NK-92 (cell line): ENCODE results near the gene AP1B1.

Experiments
- DNase-seq: peaks from one replicate; lab custom pipeline; 2025; ENCODE audit not compliant: unreplicated experiment; lab: John Stamatoyannopoulos, UW

Gene AP1B1

DNA sequence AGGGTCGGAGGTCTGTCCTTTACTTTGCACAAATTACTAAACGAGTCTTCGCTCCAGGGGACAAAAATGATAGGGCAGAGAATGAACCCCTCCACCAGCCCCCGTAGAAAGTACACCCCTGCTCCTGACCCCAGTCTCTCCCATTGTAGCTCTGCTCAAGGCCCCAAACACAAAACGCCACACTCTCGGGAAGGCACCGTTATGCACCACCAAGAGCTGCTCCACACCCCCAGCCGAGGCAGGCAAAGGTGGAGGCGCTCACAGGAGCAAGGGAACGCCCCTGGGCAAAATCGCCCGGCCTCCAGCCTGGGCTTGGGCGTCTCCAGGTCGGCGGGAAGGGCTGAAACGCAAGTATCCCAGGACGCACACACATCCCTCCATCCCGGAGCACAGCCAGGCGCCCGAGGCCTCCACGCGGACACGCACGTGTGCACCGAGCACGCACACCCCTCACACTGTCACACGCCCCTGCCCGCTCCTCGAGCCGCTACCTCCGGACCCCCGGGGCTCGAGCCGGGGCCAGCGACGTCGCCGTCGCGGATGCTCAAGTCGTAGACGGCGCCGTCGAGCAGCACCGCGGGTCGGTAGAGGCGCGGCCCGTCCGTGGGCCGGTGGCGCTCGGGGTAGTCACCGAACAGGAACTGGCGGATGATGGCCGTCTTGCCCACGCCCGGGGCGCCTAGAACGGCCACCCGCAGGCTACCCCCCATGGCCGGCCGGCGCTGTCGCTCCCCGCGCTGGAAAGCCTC lies 73.7 kb downstream of the AP1B1 start:
- DNase-seq, result no peak

- no peak for DNase-seq
Measured at GRCh38 chr22:29313576-29314466, 74.5 kb downstream of the AP1B1 start.

GRCh38 chr22:29313126-29313575 lies 75.2 kb downstream of the AP1B1 start:
- no peak for DNase-seq

DNA sequence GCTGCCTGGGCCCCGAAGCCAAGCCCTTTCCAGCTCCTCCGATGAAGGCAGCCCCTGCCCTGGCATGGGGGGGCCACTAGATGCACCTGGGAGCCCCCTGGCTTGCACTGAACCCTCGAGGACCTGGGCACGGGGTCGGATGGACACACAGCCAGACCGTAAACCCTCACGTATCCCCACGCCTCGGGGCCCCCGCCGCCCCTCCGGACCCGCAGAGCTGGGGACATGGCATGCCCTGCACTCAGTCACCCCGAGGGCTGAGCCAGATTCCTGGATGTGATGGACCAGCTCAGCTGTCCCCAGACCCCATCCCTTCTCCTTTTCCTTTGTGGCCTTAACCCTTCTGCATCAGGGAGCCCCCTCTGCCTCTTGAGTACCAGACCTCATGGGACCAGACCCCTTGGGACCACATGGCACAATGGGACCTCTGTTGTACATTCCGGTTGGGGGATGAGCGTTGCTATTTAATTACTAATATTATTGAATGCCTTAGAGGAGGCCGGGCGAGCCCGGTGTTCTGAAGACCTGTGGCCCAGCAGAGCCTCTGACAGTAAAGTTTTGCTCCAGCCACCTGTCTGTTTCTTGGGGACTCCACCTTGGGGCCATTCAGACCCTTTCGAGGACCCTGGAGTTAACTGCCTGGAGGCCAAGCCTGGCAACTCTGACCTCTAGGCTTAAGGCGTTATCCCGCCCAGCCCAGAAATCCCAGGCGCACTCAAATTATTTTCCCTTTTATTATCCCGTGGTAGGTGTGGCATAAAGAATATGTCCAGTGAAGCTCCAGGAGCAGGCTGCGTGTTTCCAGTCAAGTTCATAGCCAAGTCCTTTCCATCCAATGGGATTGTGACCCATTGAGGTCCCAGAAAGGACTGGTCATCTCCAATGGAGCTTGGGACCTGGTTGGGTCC lies 75.9 kb downstream of the AP1B1 start:
- DNase-seq, result no peak

GRCh38 chr22:29311464-29312217 lies 76.7 kb downstream of the AP1B1 start:
- DNase-seq, result no peak

DNA sequence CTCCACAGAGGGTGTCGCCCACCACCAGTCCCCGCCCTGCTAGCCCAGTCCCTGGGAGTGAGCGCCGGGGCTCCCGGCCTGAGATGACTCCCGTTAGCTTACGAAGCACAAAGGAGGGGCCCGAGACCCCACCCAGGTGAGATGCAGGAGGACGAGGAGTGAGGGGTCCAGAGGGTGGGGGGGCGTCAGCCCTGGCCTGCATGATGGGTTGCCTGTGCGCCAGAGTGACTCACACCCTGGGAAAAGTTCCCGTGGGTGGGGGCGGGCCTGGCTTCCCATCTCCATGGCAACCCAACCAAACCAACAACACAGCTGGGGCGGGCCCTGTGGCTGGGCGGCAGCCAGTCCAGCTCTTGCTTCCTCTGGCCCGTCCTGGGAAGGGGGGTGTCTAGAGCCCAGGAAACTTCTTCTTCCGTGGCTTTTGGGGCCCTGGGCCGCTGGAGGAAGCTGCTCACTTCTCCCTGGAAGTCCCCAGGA lies 77.5 kb downstream of the AP1B1 start:
- DNase-seq, result no peak

- DNase-seq, result no peak
Measured at GRCh38 chr22:29310065-29310862, 78.1 kb downstream of the AP1B1 start.

GRCh38 chr22:29309332-29310064 lies 78.9 kb downstream of the AP1B1 start:
- DNase-seq, result no peak

GRCh38 chr22:29308791-29309262 lies 79.5 kb downstream of the AP1B1 start:
- DNase-seq, result no peak

- DNase-seq, result no peak
Measured at GRCh38 chr22:29308148-29308790, 80.1 kb downstream of the AP1B1 start.

- no peak for DNase-seq
Measured at GRCh38 chr22:29307596-29308147, 80.7 kb downstream of the AP1B1 start.

DNA sequence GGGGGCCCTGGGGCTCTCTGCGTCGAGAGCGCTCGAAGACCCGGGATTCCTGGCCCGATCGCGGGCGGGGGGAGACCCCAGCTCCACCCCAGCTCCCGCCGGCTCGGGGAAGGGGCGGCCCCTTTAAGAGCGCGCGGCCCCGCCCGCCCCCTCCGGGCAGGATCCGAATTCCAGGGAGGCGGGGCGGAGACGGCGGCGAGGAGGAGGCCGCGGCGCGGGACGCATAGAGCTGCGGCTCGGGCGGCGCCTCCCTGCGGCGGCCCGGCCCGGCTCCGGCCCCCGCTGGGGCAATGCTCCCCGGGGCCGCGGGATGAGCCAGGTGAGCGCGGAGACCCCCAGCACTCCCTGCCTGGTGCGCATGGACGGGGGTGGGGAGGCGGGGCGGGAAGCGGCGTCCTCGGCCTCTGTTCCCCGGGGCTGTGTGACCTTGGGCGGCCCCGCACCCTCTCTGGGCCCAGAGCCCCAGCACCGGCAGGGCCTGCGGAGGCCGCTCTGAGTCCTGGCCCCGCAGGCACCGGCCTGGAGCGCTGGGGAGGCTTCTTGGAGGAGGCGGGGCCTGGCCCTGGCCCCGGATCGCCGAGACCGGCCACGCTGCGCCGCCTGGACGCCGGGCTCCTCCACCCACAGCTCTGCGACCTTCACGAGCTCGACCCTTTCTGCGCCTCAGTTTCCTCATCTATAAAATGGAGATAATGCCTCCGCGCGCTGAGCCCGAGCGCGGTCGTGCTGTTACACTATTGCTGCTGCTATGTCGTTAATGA lies 81.4 kb downstream of the AP1B1 start:
- no peak for DNase-seq

DNA sequence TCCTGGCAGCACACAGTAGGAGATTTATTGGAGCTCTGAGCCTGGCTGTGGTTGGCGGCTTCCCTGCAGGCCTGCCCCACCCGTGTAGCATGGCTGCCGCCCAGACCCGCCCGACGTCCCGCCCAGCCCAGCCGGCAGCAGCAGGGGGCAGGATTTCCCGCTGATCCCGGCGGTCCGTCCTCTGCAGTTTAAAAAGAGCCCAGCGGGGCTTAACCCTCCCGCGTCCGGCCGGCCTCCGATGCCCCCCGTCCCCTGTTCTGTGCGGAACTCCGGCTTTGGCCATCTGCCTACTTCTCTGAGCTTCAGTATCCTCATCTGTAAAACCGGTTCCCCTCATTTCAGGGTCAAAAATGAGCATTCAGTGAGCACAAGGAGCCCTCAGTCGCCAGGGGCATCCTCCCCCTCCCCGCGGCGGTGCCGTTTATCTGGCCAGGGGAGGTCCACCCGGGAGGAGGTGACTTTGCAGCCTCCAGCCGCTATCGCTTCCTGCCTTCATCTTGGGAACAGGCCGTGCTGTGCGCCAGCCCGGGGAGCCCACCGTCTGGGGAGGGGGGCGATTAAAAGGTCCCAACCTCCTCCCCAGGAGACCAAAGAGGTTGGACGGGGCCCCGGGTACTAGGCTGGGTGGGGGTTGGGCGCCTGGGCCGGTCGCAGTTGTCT lies 82.1 kb downstream of the AP1B1 start, which contains the start of gene GAS2L1:
Gene GAS2L1 (plus strand): TSS at position 476 of the 660 bp plus-strand sequence. CDS start 1,456 bp downstream, outside the sequence.
- no peak for DNase-seq

DNA sequence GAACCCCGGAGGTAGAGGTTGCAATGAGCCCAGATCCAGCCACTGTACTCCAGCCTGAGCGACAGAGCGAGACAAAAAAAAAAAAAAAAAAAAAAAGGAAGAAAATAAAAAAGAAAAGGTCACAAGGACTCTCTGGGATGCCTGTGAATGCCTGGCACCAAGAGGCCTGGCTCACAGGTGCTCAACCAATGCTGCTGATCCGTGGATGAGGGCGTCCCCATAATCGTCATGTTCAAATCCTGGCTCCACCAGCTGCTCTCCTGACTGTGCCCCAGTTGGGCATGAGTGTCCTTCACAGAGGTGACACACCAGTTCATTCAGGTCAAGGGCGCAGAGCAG lies 82.6 kb downstream of the AP1B1 start:
- DNase-seq, result no peak

DNA sequence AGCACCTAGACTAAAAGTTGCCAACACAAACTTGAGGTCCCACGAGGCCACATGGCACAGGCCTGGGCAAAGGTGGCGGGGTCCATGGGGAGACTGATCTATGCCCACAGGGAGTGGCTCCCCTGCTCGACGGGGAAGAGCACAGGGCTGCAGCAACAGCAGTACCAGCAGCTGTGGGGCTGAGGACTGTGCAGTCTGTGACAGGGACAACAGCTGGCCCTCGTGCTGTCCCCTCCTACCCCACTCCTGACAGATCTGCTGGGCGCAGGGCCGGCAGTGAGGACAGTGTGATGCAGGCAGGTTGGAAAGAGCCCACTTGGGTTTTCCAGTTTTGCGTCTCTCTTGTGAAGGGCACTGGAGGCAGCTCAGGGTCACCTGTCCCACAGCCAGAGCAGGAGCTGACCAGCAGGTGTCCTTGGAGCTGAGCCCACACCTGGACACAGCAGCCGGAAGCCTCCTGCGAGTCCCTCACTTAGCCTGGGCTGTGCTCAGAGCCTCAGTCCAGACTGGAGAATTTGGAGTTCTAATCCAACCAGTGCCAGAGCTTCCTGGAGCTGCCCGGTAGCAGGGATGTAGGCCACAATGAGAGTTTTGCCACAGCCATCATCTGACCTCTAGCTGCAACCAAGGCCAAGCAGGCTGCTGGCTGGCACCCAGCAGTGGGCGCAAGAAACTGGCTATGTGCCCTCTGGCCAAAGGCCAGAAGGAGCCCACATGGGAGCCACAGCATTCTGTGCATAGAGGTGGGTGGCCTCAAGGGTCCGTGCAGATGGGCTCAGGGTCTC lies 85.5 kb downstream of the AP1B1 start:
- no peak for DNase-seq

GRCh38 chr22:29302402-29302680 lies 86.0 kb downstream of the AP1B1 start:
- DNase-seq, result no peak
